HEK293 (cell line): ENCODE data around the gene B3GNT3.

Experiments
- CTCF ChIA-PET: fragments of 350-600 bp; formaldehyde crosslinking; extraction: SDS; loops from one replicate; lab custom pipeline; 2021; ENCODE audit warnings: antibody characterized with exemption; lab: Yijun Ruan, JAX
- POLR2A ChIA-PET: fragments of 300-600 bp; formaldehyde crosslinking; extraction: SDS; loops from one replicate; lab custom pipeline; 2020; ENCODE audit warnings: antibody characterized with exemption, inconsistent platforms; lab: Yijun Ruan, JAX
- H3K27ac ChIP-seq: fragments of 200-500 bp; sonication (Bioruptor generic); 2 replicates; pipeline ENCODE4 v1.5.1; 2014; ENCODE audit warnings: low read depth, low read length, control low read depth, inconsistent platforms; ENCODE audit errors: extremely low read depth
- H3K36me3 ChIP-seq, 2 experiments: fragments of 200-500 bp in 1 of 2; sonication (Bioruptor generic) in 1 of 2; 1 replicate in 1 of 2; 2 replicates in 1 of 2; pipeline ENCODE4 v1.5.1; 2014 to 2017; ENCODE audit warnings: inconsistent platforms in 2 of 2, low read length in 2 of 2; ENCODE audit not compliant: control insufficient read depth in 2 of 2, insufficient read depth in 1 of 2
- H3K4me1 ChIP-seq: fragments of 200-500 bp; sonication (Bioruptor generic); 2 replicates; pipeline ENCODE4 v1.5.1; 2014; ENCODE audit warnings: mild to moderate bottlenecking, low read length, inconsistent platforms; ENCODE audit not compliant: control insufficient read depth, insufficient read depth
- H3K4me3 ChIP-seq: 2 replicates; pipeline ENCODE4 v1.5.1; 2011; ENCODE audit warnings: low read depth, mild to moderate bottlenecking, control low read depth, low read length, moderate library complexity
- H3K9me3 ChIP-seq: fragments of 200-500 bp; sonication (Bioruptor generic); 2 replicates; pipeline ENCODE4 v1.5.1; 2014; ENCODE audit warnings: low read depth, low read length, inconsistent platforms; ENCODE audit not compliant: control insufficient read depth, insufficient read depth
- GLIS1 ChIP-seq: fragments of 450-650 bp; formaldehyde crosslinking; IDR thresholded peaks from 2 replicates; pipeline ENCODE4 v1.5.1; 2016; ENCODE audit warnings: missing biosample characterization, missing genetic modification characterization
- HIC1 ChIP-seq: fragments of 450-650 bp; formaldehyde crosslinking; IDR thresholded peaks from 2 replicates; pipeline ENCODE4 v1.5.1; 2016; ENCODE audit warnings: missing biosample characterization, missing genetic modification characterization
- KLF1 ChIP-seq: fragments of 450-650 bp; formaldehyde crosslinking; IDR thresholded peaks from 2 replicates; pipeline ENCODE4 v1.5.1; 2016; ENCODE audit warnings: missing biosample characterization, missing genetic modification characterization
- KLF16 ChIP-seq: fragments of 450-650 bp; formaldehyde crosslinking; IDR thresholded peaks from 2 replicates; pipeline ENCODE4 v1.5.1; 2017; ENCODE audit warnings: missing biosample characterization, missing genetic modification characterization
- KLF7 ChIP-seq: fragments of 450-650 bp; formaldehyde crosslinking; IDR thresholded peaks from 2 replicates; pipeline ENCODE4 v1.5.1; 2016; ENCODE audit warnings: missing biosample characterization, missing genetic modification characterization, borderline replicate concordance
- PRDM6 ChIP-seq: fragments of 450-650 bp; formaldehyde crosslinking; IDR thresholded peaks from 2 replicates; pipeline ENCODE4 v1.5.1; 2017; ENCODE audit warnings: missing biosample characterization, missing genetic modification characterization
- REST ChIP-seq: fragments of 450-650 bp; formaldehyde crosslinking; IDR thresholded peaks from 2 replicates; pipeline ENCODE4 v1.5.1; 2016; ENCODE audit warnings: missing biosample characterization, missing genetic modification characterization
- SP3 ChIP-seq: fragments of 450-650 bp; formaldehyde crosslinking; IDR thresholded peaks from 2 replicates; pipeline ENCODE4 v1.5.1; 2016; ENCODE audit warnings: missing biosample characterization, missing genetic modification characterization
- WT1 ChIP-seq: fragments of 450-650 bp; formaldehyde crosslinking; IDR thresholded peaks from 2 replicates; pipeline ENCODE4 v1.5.1; 2016; ENCODE audit warnings: missing biosample characterization, missing genetic modification characterization
- ZBTB17 ChIP-seq: fragments of 450-650 bp; formaldehyde crosslinking; IDR thresholded peaks from 2 replicates; pipeline ENCODE4 v1.5.1; 2016; ENCODE audit warnings: missing biosample characterization, missing genetic modification characterization
- ZBTB26 ChIP-seq: fragments of 450-650 bp; formaldehyde crosslinking; optimal IDR thresholded peaks from 2 replicates; pipeline ENCODE3; 2016; ENCODE audit warnings: missing biosample characterization, mild to moderate bottlenecking, missing genetic modification characterization
- ZEB2 ChIP-seq: fragments of 450-650 bp; formaldehyde crosslinking; IDR thresholded peaks from 2 replicates; pipeline ENCODE4 v1.5.1; 2016; ENCODE audit warnings: missing biosample characterization, missing genetic modification characterization
- ZIC2 ChIP-seq: fragments of 450-650 bp; formaldehyde crosslinking; IDR thresholded peaks from 2 replicates; pipeline ENCODE4 v1.5.1; 2016; ENCODE audit warnings: missing biosample characterization, missing genetic modification characterization
- ZNF114 ChIP-seq: fragments of 450-650 bp; formaldehyde crosslinking; IDR thresholded peaks from 2 replicates; pipeline ENCODE4 v1.5.0; 2017; ENCODE audit warnings: missing biosample characterization, missing genetic modification characterization
- ZNF133 ChIP-seq: fragments of 450-650 bp; formaldehyde crosslinking; IDR thresholded peaks from 2 replicates; pipeline ENCODE4 v1.5.1; 2016; ENCODE audit warnings: missing biosample characterization, missing genetic modification characterization
- ZNF16 ChIP-seq: fragments of 450-650 bp; formaldehyde crosslinking; IDR thresholded peaks from 2 replicates; pipeline ENCODE4 v1.5.1; 2016; ENCODE audit warnings: low read depth, missing biosample characterization, missing genetic modification characterization
- ZNF174 ChIP-seq: fragments of 450-650 bp; formaldehyde crosslinking; IDR thresholded peaks from 2 replicates; pipeline ENCODE4 v1.5.0; 2017; ENCODE audit warnings: missing biosample characterization, mild to moderate bottlenecking, missing genetic modification characterization
- ZNF211 ChIP-seq: fragments of 450-650 bp; formaldehyde crosslinking; IDR thresholded peaks from 2 replicates; pipeline ENCODE4 v1.5.1; 2016; ENCODE audit warnings: low read depth, missing biosample characterization, missing genetic modification characterization
- ZNF223 ChIP-seq: fragments of 450-650 bp; formaldehyde crosslinking; IDR thresholded peaks from 2 replicates; pipeline ENCODE4 v1.5.1; 2016; ENCODE audit warnings: missing biosample characterization, missing genetic modification characterization
- ZNF266 ChIP-seq: fragments of 450-650 bp; formaldehyde crosslinking; IDR thresholded peaks from 2 replicates; pipeline ENCODE4 v1.5.1; 2016; ENCODE audit warnings: missing biosample characterization, missing genetic modification characterization, low read depth
- ZNF324 ChIP-seq: fragments of 450-650 bp; formaldehyde crosslinking; IDR thresholded peaks from 2 replicates; pipeline ENCODE4 v1.5.1; 2016; ENCODE audit warnings: missing biosample characterization, missing genetic modification characterization
- ZNF335 ChIP-seq: fragments of 450-650 bp; formaldehyde crosslinking; conservative IDR thresholded peaks from 2 replicates; pipeline ENCODE4 v1.5.1; 2016; ENCODE audit warnings: missing biosample characterization, missing genetic modification characterization
- ZNF341 ChIP-seq: fragments of 450-650 bp; formaldehyde crosslinking; IDR thresholded peaks from 2 replicates; pipeline ENCODE4; 2016; ENCODE audit warnings: low read depth, missing biosample characterization, missing genetic modification characterization
- ZNF366 ChIP-seq: fragments of 450-650 bp; formaldehyde crosslinking; conservative IDR thresholded peaks from 2 replicates; pipeline ENCODE4 v1.5.1; 2016; ENCODE audit warnings: missing biosample characterization, missing genetic modification characterization
- ZNF394 ChIP-seq: fragments of 450-650 bp; formaldehyde crosslinking; IDR thresholded peaks from 2 replicates; pipeline ENCODE4 v1.5.1; 2016; ENCODE audit warnings: missing biosample characterization, missing genetic modification characterization, mild to moderate bottlenecking, moderate library complexity, borderline replicate concordance
- ZNF510 ChIP-seq: fragments of 450-650 bp; formaldehyde crosslinking; IDR thresholded peaks from 2 replicates; pipeline ENCODE4 v1.5.1; 2018; ENCODE audit warnings: mild to moderate bottlenecking, missing genetic modification characterization, missing biosample characterization; ENCODE audit not compliant: insufficient replicate concordance
- ZNF521 ChIP-seq: fragments of 450-650 bp; formaldehyde crosslinking; IDR thresholded peaks from 2 replicates; pipeline ENCODE4 v1.5.1; 2017; ENCODE audit warnings: missing biosample characterization, mild to moderate bottlenecking, missing genetic modification characterization
- ZNF530 ChIP-seq: fragments of 450-650 bp; formaldehyde crosslinking; IDR thresholded peaks from 2 replicates; pipeline ENCODE4 v1.5.1; 2016; ENCODE audit warnings: low read depth, missing biosample characterization, missing genetic modification characterization
- ZNF571 ChIP-seq: fragments of 450-650 bp; formaldehyde crosslinking; IDR thresholded peaks from 2 replicates; pipeline ENCODE4 v1.5.0; 2017; ENCODE audit warnings: missing biosample characterization, missing genetic modification characterization
- ZNF596 ChIP-seq: fragments of 450-650 bp; IDR thresholded peaks from 2 replicates; pipeline ENCODE4 v1.5.0; 2018; ENCODE audit warnings: missing biosample characterization, mild to moderate bottlenecking, missing genetic modification characterization, moderate library complexity

Gene B3GNT3

GRCh38 chr19:17794731-17795494 lies at the start of gene B3GNT3:
TSS of gene B3GNT3 (plus strand) at chr19:17795138. CDS start at chr19:17807808, 12,670 bp downstream.
- POLR2A ChIA-PET = interaction anchor here (1.0 to 1.8 kb wide), 3 partner anchors 36 to 76 kb away, joined by 5 to 6 read pairs (median 6); partner anchors contain the start of genes MAP1S and RPL18A
- peak within 1 kb of the TSS; percentile 24 for H3K4me3 ChIP-seq
- CTCF ChIA-PET = interaction anchor here (0.6 to 2.4 kb wide), 5 partner anchors 10 to 95 kb away, joined by 3 to 5 read pairs (median 4); partner anchors contain the start of gene RPL18A
- no peaks in the 10 kb centered on the region for H3K36me3 ChIP-seq
- H3K27ac ChIP-seq = no peak within 1 kb of the TSS
- H3K4me1 ChIP-seq = peaks cover 4% of the 10 kb centered on the region; the same call in 1 of the 2 replicates
- no peaks in the 10 kb centered on the region for H3K9me3 ChIP-seq
- peak; percentile 97 for TF ChIP-seq ZNF223 (tag by site-specific recombination)
- TF ChIP-seq ZNF324 = no peak
- TF ChIP-seq ZNF510 (tag by site-specific recombination) = no peak
- peak; percentile 86 for TF ChIP-seq HIC1 (tag by site-specific recombination)
- TF ChIP-seq ZNF596 (tag by site-specific recombination) = no peak
- TF ChIP-seq WT1 (tag by site-specific recombination) = peak; percentile 74
- TF ChIP-seq REST (tag by site-specific recombination) = no peak
- TF ChIP-seq ZNF366 (tag by site-specific recombination) = peak; percentile 69
- no peak for TF ChIP-seq ZNF521 (tag by site-specific recombination)
- 0 out of 2 replicates have a peak, but pooled peaks have one; percentile 35 for TF ChIP-seq ZNF335 (tag by site-specific recombination)
- TF ChIP-seq ZNF571 = no peak
- TF ChIP-seq ZNF174 (tag by site-specific recombination) = no peak
- no peak for TF ChIP-seq ZNF133 (tag by site-specific recombination)
- peak; percentile 50; the same call in 1 of the 2 replicates for TF ChIP-seq ZNF341 (tag by site-specific recombination)
- peak; percentile 80 for TF ChIP-seq GLIS1 (tag by site-specific recombination)
- peak; percentile 71; the same call in 1 of the 2 replicates for TF ChIP-seq KLF16 (tag by site-specific recombination)
- peak; percentile 62 for TF ChIP-seq KLF1 (tag by site-specific recombination)
- no peak for TF ChIP-seq ZNF211
- TF ChIP-seq KLF7 (tag by site-specific recombination) = no peak
- peak; percentile 94 for TF ChIP-seq ZBTB17 (tag by site-specific recombination)
- peak; percentile 50 for TF ChIP-seq SP3
- TF ChIP-seq ZEB2 = peak; percentile 32; the same call in 1 of the 2 replicates
- TF ChIP-seq ZBTB26 (tag by site-specific recombination) = peak; percentile 10
- no peak for TF ChIP-seq PRDM6 (tag by site-specific recombination)
- no peak for TF ChIP-seq ZNF530
- peak; percentile 50; the same call in 1 of the 2 replicates for TF ChIP-seq ZIC2
- no peak for TF ChIP-seq ZNF16
- TF ChIP-seq ZNF394 (tag by site-specific recombination) = no peak
- no peak for TF ChIP-seq ZNF114 (tag by site-specific recombination)
- TF ChIP-seq ZNF266 (tag by site-specific recombination) = no peak
